HepG2 (cell line): ENCODE results near the gene NEK8. TPM values are rescaled to one million over a fixed set of nuclear protein-coding genes. Genes with fewer than 3 reads are reported as not detected.

Experiments used
- EHMT2 ChIP-seq: fragments of 200-600 bp; sonication (generic); IDR thresholded peaks from 2 replicates; pipeline ENCODE4 v1.7.0; 2017; ENCODE audit warnings: antibody characterized with exemption, low read depth, low read length, borderline replicate concordance
- GABPA ChIP-seq, 2 experiments: IDR thresholded peaks; 2 replicates each; pipeline ENCODE4 v1.6.1; 2011 to 2016; ENCODE audit warnings: low read depth in 2 of 2, low read length in 1 of 2, missing biosample characterization in 1 of 2, missing genetic modification characterization in 1 of 2
- JUN ChIP-seq: sonication (generic); formaldehyde crosslinking; IDR thresholded peaks from 2 replicates; pipeline ENCODE4 v1.4.0; 2020; ENCODE audit warnings: mild to moderate bottlenecking, missing genetic modification reagents
- NR2C2 ChIP-seq: sonication (generic); formaldehyde crosslinking; IDR thresholded peaks from 2 replicates; pipeline ENCODE4 v1.4.0; 2020; ENCODE audit warnings: missing genetic modification reagents, mild to moderate bottlenecking, moderate library complexity, borderline replicate concordance
- NR3C1 ChIP-seq: sonication (generic); formaldehyde crosslinking; IDR thresholded peaks from 2 replicates; pipeline ENCODE4 v1.4.0; 2020; ENCODE audit warnings: missing genetic modification reagents
- PHF5A ChIP-seq: IDR thresholded peaks from one replicate; pipeline ENCODE4 v1.6.1; 2018; ENCODE audit warnings: low read depth, missing genetic modification reagents; ENCODE audit not compliant: unreplicated experiment
- SMARCE1 ChIP-seq: fragments of 450-650 bp; IDR thresholded peaks from 2 replicates; pipeline ENCODE4 v1.6.1; 2017; ENCODE audit warnings: borderline replicate concordance
- THAP7 ChIP-seq: sonication (generic); formaldehyde crosslinking; IDR thresholded peaks from 2 replicates; pipeline ENCODE4 v1.8.1; 2023; ENCODE audit warnings: mild to moderate bottlenecking, missing genetic modification reagents
- ZKSCAN5 ChIP-seq: sonication (generic); formaldehyde crosslinking; IDR thresholded peaks from 2 replicates; pipeline ENCODE4 v1.5.1; 2020; ENCODE audit warnings: mild to moderate bottlenecking, missing genetic modification reagents
- ZNF333 ChIP-seq: sonication (generic); formaldehyde crosslinking; IDR thresholded peaks from 2 replicates; pipeline ENCODE4 v1.4.0; 2020; ENCODE audit warnings: mild to moderate bottlenecking, missing genetic modification reagents, borderline replicate concordance
- ZNF34 ChIP-seq: sonication (generic); formaldehyde crosslinking; IDR thresholded peaks from 2 replicates; pipeline ENCODE4 v1.4.0; 2020; ENCODE audit warnings: mild to moderate bottlenecking, missing genetic modification reagents, borderline replicate concordance
- ZNF629 ChIP-seq: sonication (generic); formaldehyde crosslinking; conservative IDR thresholded peaks from 2 replicates; pipeline ENCODE4 v1.5.0; 2020; ENCODE audit warnings: missing genetic modification reagents
- ZNF768 ChIP-seq: sonication (generic); formaldehyde crosslinking; IDR thresholded peaks from 2 replicates; pipeline ENCODE4 v1.4.0; 2020; ENCODE audit warnings: missing genetic modification reagents
- ZNF83 ChIP-seq: sonication (generic); formaldehyde crosslinking; IDR thresholded peaks from 2 replicates; pipeline ENCODE4 v1.4.0; 2020; ENCODE audit warnings: missing genetic modification reagents, mild to moderate bottlenecking, borderline replicate concordance
- ZXDC ChIP-seq: sonication (generic); formaldehyde crosslinking; IDR thresholded peaks from 2 replicates; pipeline ENCODE4 v1.5.0; 2020; ENCODE audit warnings: mild to moderate bottlenecking, missing genetic modification reagents
- polyA plus RNA-seq, 8 experiments: library from polyadenylated mRNA; depleted of rRNA in 3 of 8; stranded (reverse) in 7 of 8; unstranded in 1 of 8; fragments of >200 nt; fragmentation: Illumina TruSeq in 4 of 8; extraction: Trizol in 4 of 8; gene quantifications; 2 replicates each; pipeline versions ENCODE4 v1.2.1 to v1.2.3, GENCODE V29; 2011 to 2016; ENCODE audit warnings: low read depth in 4 of 8, missing spikeins in 1 of 8, mixed read lengths in 1 of 8; ENCODE audit not compliant: insufficient read depth in 1 of 8
- total RNA-seq, 5 experiments: library from RNA; depleted of rRNA; stranded (reverse); fragments of >200 nt; fragmentation: Illumina TruSeq; extraction: Trizol; gene quantifications; 2 replicates each; pipeline ENCODE4 v1.2.3, GENCODE V29; 2016; ENCODE audit warnings: low read depth in 1 of 5
- TF ChIP-seq, protein P1 (sequence below): sonication (generic); formaldehyde crosslinking; IDR thresholded peaks from 2 replicates; pipeline ENCODE4 v1.4.0; 2020; ENCODE audit warnings: missing genetic modification reagents, borderline replicate concordance
- TF ChIP-seq, protein P2 (sequence below): sonication (generic); formaldehyde crosslinking; IDR thresholded peaks from 2 replicates; pipeline ENCODE4 v1.5.0; 2020; ENCODE audit warnings: mild to moderate bottlenecking, missing genetic modification reagents, moderate library complexity
- TF ChIP-seq, protein P3 (sequence below): sonication (generic); formaldehyde crosslinking; conservative IDR thresholded peaks from 2 replicates; pipeline ENCODE4 v1.8.0; 2022; ENCODE audit warnings: mild to moderate bottlenecking, moderate library complexity, missing genetic modification reagents

NEK8 gene
- total and polyA plus RNA-seq, 2 of the 13 experiments (the other 11 are each of a cell fraction or from before 2014, with no cell fraction given) = 5.8 to 13.5 TPM

- TF ChIP-seq NR3C1 (CRISPR knock-in tag) (no peak), ZNF83 (CRISPR knock-in tag) (no peak), ZNF333 (0 out of 2 replicates have a peak, but pooled peaks have one; percentile 23), ZNF768 (CRISPR knock-in tag) (no peak), JUN (CRISPR knock-in tag) (no peak), EHMT2 (no peak), ZKSCAN5 (CRISPR knock-in tag) (no peak), SMARCE1 (no peak), NR2C2 (CRISPR knock-in tag) (peak; percentile 60; the same call in 1 of the 2 replicates), THAP7 (CRISPR knock-in tag) (no peak), ZXDC (CRISPR knock-in tag) (0 out of 2 replicates have a peak, but pooled peaks have one; percentile 13), ZNF34 (CRISPR knock-in tag) (peak; percentile 99), ZNF629 (CRISPR knock-in tag) (no peak), PHF5A (no peak), GABPA (IDR thresholded peaks at IDR 0.05; ENCODE audit: low read depth, low read length) (0 out of 2 replicates have a peak, but pooled peaks have one; percentile 0), GABPA (CRISPR knock-in tag; IDR thresholded peaks at IDR 0.05; ENCODE audit: low read depth) (peak; percentile 50)
- TF ChIP-seq, protein P1, sequence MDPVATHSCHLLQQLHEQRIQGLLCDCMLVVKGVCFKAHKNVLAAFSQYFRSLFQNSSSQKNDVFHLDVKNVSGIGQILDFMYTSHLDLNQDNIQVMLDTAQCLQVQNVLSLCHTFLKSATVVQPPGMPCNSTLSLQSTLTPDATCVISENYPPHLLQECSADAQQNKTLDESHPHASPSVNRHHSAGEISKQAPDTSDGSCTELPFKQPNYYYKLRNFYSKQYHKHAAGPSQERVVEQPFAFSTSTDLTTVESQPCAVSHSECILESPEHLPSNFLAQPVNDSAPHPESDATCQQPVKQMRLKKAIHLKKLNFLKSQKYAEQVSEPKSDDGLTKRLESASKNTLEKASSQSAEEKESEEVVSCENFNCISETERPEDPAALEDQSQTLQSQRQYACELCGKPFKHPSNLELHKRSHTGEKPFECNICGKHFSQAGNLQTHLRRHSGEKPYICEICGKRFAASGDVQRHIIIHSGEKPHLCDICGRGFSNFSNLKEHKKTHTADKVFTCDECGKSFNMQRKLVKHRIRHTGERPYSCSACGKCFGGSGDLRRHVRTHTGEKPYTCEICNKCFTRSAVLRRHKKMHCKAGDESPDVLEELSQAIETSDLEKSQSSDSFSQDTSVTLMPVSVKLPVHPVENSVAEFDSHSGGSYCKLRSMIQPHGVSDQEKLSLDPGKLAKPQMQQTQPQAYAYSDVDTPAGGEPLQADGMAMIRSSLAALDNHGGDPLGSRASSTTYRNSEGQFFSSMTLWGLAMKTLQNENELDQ = no peak
- TF ChIP-seq, protein P2, sequence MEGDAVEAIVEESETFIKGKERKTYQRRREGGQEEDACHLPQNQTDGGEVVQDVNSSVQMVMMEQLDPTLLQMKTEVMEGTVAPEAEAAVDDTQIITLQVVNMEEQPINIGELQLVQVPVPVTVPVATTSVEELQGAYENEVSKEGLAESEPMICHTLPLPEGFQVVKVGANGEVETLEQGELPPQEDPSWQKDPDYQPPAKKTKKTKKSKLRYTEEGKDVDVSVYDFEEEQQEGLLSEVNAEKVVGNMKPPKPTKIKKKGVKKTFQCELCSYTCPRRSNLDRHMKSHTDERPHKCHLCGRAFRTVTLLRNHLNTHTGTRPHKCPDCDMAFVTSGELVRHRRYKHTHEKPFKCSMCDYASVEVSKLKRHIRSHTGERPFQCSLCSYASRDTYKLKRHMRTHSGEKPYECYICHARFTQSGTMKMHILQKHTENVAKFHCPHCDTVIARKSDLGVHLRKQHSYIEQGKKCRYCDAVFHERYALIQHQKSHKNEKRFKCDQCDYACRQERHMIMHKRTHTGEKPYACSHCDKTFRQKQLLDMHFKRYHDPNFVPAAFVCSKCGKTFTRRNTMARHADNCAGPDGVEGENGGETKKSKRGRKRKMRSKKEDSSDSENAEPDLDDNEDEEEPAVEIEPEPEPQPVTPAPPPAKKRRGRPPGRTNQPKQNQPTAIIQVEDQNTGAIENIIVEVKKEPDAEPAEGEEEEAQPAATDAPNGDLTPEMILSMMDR (CRISPR knock-in tag) = peak; percentile 99
- TF ChIP-seq, protein P3, sequence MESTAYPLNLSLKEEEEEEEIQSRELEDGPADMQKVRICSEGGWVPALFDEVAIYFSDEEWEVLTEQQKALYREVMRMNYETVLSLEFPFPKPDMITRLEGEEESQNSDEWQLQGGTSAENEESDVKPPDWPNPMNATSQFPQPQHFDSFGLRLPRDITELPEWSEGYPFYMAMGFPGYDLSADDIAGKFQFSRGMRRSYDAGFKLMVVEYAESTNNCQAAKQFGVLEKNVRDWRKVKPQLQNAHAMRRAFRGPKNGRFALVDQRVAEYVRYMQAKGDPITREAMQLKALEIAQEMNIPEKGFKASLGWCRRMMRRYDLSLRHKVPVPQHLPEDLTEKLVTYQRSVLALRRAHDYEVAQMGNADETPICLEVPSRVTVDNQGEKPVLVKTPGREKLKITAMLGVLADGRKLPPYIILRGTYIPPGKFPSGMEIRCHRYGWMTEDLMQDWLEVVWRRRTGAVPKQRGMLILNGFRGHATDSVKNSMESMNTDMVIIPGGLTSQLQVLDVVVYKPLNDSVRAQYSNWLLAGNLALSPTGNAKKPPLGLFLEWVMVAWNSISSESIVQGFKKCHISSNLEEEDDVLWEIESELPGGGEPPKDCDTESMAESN (CRISPR knock-in tag) = peak; percentile 65
Observed at GRCh38 chr17:28726627-28727491, 1.7 kb upstream of the NEK8 start (continued).
